Endothelial cell of umbilical vein (primary cell): ENCODE data around the gene IL17RD. TPM values are rescaled to one million over a fixed set of nuclear protein-coding genes. Genes with fewer than 3 reads are reported as not detected.

Experiments used
- BruUV-seq: library from RNA; stranded (reverse); fragments of 400-500 nt; replicated peaks from 2 replicates; lab custom pipeline; 2021; lab: Mats Ljungman, UMichigan
- CTCF ChIA-PET: fragments of 300-600, 350-600 bp; sonication (Branson Sonifier 250); formaldehyde crosslinking; loops from one replicate; lab custom pipeline; 2021; ENCODE audit warnings: antibody characterized with exemption, inconsistent platforms; lab: Charles Lee
- POLR2A ChIA-PET: fragments of 300-600, 350-600 bp; sonication (Branson Sonifier 250); formaldehyde crosslinking; loops from one replicate; lab custom pipeline; 2021; ENCODE audit warnings: antibody characterized with exemption, inconsistent platforms; lab: Charles Lee
- DNase-seq: peaks from one replicate; pipeline ENCODE4 v3.0.0-alpha.2; 2011; ENCODE audit warnings: low read depth, low spot score
- FAIRE-seq: peaks from 2 replicates; lab custom pipeline; 2011; peaks lifted over from hg19 to GRCh38; lab: Jason Lieb, UNC
- H2AFZ ChIP-seq: 2 replicates; pipeline ENCODE4 v1.6.0; 2012; ENCODE audit warnings: low read depth, low read length, control low read depth, inconsistent platforms
- H3K27ac ChIP-seq: 2 replicates; pipeline ENCODE4 v1.5.1; 2011; ENCODE audit warnings: low read depth, mild to moderate bottlenecking, control low read depth, low read length, moderate library complexity; ENCODE audit not compliant: insufficient read depth
- H3K27me3 ChIP-seq, 2 experiments: 2 replicates each; pipeline versions ENCODE4 v1.6.0 to v1.6.1; 2011; ENCODE audit warnings: low read length in 2 of 2, mixed read lengths in 1 of 2; ENCODE audit not compliant: control insufficient read depth in 2 of 2, insufficient read depth in 2 of 2
- H3K36me3 ChIP-seq, 2 experiments: 2 replicates in 1 of 2; 3 replicates in 1 of 2; pipeline ENCODE4 v1.5.1; 2011; ENCODE audit warnings: low read length in 2 of 2, mild to moderate bottlenecking in 1 of 2, moderate library complexity in 1 of 2; ENCODE audit not compliant: control insufficient read depth in 2 of 2, insufficient read depth in 2 of 2; ENCODE audit errors: extremely low read depth in 1 of 2
- H3K4me1 ChIP-seq: 3 replicates; pipeline ENCODE4 v1.5.1; 2011; ENCODE audit warnings: mild to moderate bottlenecking, low read length; ENCODE audit not compliant: control insufficient read depth, insufficient read depth; ENCODE audit errors: extremely low read depth
- H3K4me2 ChIP-seq: 2 replicates; pipeline ENCODE4 v1.6.1; 2011; ENCODE audit warnings: low read length, control low read depth, mixed read lengths; ENCODE audit not compliant: insufficient read depth
- H3K4me3 ChIP-seq, 3 experiments: fragments of 200-600 bp in 1 of 3; sonication (generic), shearing (Covaris generic) in 1 of 3; replicated peaks in 1 of 3; 2 replicates each; pipeline ENCODE4 v1.5.1; 2011 to 2016; ENCODE audit warnings: control low read depth in 3 of 3, low read length in 3 of 3, mild to moderate bottlenecking in 2 of 3, inconsistent platforms in 1 of 3, low read depth in 1 of 3, moderate library complexity in 1 of 3; ENCODE audit not compliant: insufficient read depth in 1 of 3
- H3K79me2 ChIP-seq: 2 replicates; pipeline ENCODE4 v1.6.0; 2012; ENCODE audit warnings: low read length, inconsistent platforms; ENCODE audit not compliant: control insufficient read depth, insufficient read depth
- H3K9ac ChIP-seq: replicated peaks from 2 replicates; pipeline ENCODE3; 2011; ENCODE audit warnings: low read length, control low read depth; ENCODE audit not compliant: insufficient read depth; ENCODE audit errors: extremely low read depth
- H3K9me1 ChIP-seq: replicated peaks from 3 replicates; pipeline ENCODE4 v1.6.0; 2011; ENCODE audit warnings: mild to moderate bottlenecking, low read length; ENCODE audit not compliant: control insufficient read depth, insufficient read depth; ENCODE audit errors: extremely low read depth
- H3K9me3 ChIP-seq: replicated peaks from 2 replicates; pipeline ENCODE4 v1.5.1; 2012; ENCODE audit warnings: low read length, inconsistent platforms; ENCODE audit not compliant: control insufficient read depth, insufficient read depth
- H4K20me1 ChIP-seq: replicated peaks from 2 replicates; pipeline ENCODE3; 2011; ENCODE audit warnings: mild to moderate bottlenecking, low read length; ENCODE audit not compliant: control insufficient read depth, insufficient read depth; ENCODE audit errors: extremely low read depth
- EZH2 ChIP-seq: IDR thresholded peaks from 2 replicates; pipeline ENCODE4 v1.6.1; 2012; ENCODE audit warnings: borderline replicate concordance, low read depth, mild to moderate bottlenecking, moderate library complexity, low read length, inconsistent platforms; ENCODE audit not compliant: severe bottlenecking
- FOS ChIP-seq: IDR thresholded peaks from 2 replicates; pipeline ENCODE4 v1.6.1; 2011; ENCODE audit warnings: mild to moderate bottlenecking, low read length, moderate library complexity, borderline replicate concordance; ENCODE audit not compliant: insufficient read depth
- GATA2 ChIP-seq: IDR thresholded peaks from 2 replicates; pipeline ENCODE4 v1.7.0; 2011; ENCODE audit warnings: low read depth, mild to moderate bottlenecking, moderate library complexity, mixed read lengths, low read length; ENCODE audit not compliant: insufficient read length, insufficient read depth
- JUN ChIP-seq: IDR thresholded peaks from 2 replicates; pipeline ENCODE4 v1.6.1; 2011; ENCODE audit warnings: borderline replicate concordance, low read depth; ENCODE audit not compliant: insufficient read length, insufficient read depth
- MYC ChIP-seq: IDR thresholded peaks from one replicate; pipeline ENCODE4 v1.6.1; 2011; ENCODE audit warnings: mild to moderate bottlenecking, low read depth, low read length
- POLR2A ChIP-seq: IDR thresholded peaks from 2 replicates; pipeline ENCODE4 v1.6.1; 2012; ENCODE audit warnings: low read depth, mild to moderate bottlenecking, control low read depth, low read length
- POLR2AphosphoS5 ChIP-seq: IDR thresholded peaks from 2 replicates; pipeline ENCODE4 v1.6.1; 2012; ENCODE audit warnings: low read depth, mild to moderate bottlenecking, control low read depth, low read length, moderate library complexity; ENCODE audit not compliant: insufficient read depth
- dilution Hi-C: fragments of 300-500 bp; cut with MboI; formaldehyde crosslinking; loops from one replicate; pipeline ENCODE4 v1.15.0; 2019; ENCODE audit warnings: low sequenced_read_pairs; ENCODE audit not compliant: extremely low pct_ligation_motif_present
- intact Hi-C: fragments of 100-400 bp; cut with micrococcal nuclease; formaldehyde crosslinking; loops from one replicate; pipeline ENCODE4 v1.10.0; 2022
- polyA plus RNA-seq, 4 experiments: library from polyadenylated mRNA; depleted of rRNA in 3 of 4; stranded (reverse) in 3 of 4; unstranded in 1 of 4; fragments of >200 nt; gene quantifications; 2 replicates each; pipeline versions ENCODE4 v1.2.1 to v1.2.3, GENCODE V29; 2011 to 2012; ENCODE audit warnings: missing spikeins in 1 of 4
- total RNA-seq: library from RNA; stranded (reverse); gene quantifications from 2 replicates; pipeline ENCODE4 v1.2.3, GENCODE V29; 2021
- TF ChIP-seq, protein P1 (sequence below): IDR thresholded peaks from 2 replicates; pipeline ENCODE4 v1.6.1; 2011; ENCODE audit not compliant: insufficient read depth, insufficient read length
- TF ChIP-seq, protein P2 (sequence below), 2 donors: IDR thresholded peaks; 1 replicate in 1 of 2; 2 replicates in 1 of 2; pipeline ENCODE4 v1.5.1; 2011; ENCODE audit warnings: low read length in 2 of 2, mild to moderate bottlenecking in 2 of 2, moderate library complexity in 2 of 2, control low read depth in 1 of 2, inconsistent platforms in 1 of 2, low read depth in 1 of 2; ENCODE audit not compliant: insufficient read depth in 1 of 2; ENCODE audit errors: extremely low read depth in 1 of 2

IL17RD gene
- total and polyA plus RNA-seq, 2 donors (not counting 3 experiments of a cell fraction or from before 2014, with no cell fraction given), result 0.36 to 0.93 TPM

DNA sequence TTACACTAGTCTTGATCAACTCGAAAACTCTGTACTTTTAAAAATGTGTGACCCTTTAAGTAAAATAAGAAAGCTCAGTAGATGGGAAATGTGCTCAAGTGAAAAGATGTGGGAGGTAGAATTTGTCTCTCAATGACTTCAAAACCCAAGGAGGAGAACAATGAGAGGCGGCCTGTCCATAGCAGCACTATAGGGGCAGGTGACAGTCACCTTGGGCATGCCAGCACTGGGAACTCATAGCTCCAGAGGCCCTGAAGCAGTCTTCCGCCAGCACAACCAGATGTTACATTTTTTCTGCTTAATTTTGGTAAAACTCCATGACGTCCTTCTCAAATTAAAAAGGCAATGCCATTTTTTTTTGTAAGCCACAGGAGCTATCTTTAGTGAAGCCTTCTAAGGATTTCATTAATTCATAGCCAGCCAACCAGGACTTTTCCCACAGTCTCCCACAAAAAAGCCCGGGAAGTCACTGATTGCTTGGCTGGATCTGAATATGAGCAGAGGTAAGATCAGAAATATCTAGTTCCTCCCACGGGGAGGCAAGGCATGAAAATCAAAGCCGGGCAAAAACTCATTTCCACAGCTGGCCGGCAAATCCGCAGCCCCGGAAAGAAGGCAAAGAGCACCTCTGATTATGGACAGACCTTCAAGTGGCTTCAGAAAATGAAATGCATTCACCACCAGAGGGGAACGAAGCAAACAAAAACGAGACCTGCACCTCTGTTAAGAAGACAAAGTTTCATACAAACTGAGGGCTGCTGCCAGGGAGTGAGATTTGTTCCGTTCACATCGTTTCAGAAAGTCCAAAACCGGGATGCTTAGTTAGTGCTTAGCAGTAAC is 10.5 kb downstream of the IL17RD start:
- no peaks in the 10 kb centered on the region for H3K79me2 ChIP-seq
- TF ChIP-seq, protein P1, sequence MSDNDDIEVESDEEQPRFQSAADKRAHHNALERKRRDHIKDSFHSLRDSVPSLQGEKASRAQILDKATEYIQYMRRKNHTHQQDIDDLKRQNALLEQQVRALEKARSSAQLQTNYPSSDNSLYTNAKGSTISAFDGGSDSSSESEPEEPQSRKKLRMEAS, result no peak
- TF ChIP-seq EZH2, result no peak
- TF ChIP-seq, protein P2, sequence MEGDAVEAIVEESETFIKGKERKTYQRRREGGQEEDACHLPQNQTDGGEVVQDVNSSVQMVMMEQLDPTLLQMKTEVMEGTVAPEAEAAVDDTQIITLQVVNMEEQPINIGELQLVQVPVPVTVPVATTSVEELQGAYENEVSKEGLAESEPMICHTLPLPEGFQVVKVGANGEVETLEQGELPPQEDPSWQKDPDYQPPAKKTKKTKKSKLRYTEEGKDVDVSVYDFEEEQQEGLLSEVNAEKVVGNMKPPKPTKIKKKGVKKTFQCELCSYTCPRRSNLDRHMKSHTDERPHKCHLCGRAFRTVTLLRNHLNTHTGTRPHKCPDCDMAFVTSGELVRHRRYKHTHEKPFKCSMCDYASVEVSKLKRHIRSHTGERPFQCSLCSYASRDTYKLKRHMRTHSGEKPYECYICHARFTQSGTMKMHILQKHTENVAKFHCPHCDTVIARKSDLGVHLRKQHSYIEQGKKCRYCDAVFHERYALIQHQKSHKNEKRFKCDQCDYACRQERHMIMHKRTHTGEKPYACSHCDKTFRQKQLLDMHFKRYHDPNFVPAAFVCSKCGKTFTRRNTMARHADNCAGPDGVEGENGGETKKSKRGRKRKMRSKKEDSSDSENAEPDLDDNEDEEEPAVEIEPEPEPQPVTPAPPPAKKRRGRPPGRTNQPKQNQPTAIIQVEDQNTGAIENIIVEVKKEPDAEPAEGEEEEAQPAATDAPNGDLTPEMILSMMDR (IDR thresholded peaks at IDR 0.05; ENCODE audit: extremely low read depth in 1 of 2, insufficient read depth in 1 of 2, low read depth in 1 of 2, low read length in 2 of 2), result no peak
- no peak for TF ChIP-seq JUN
- no peak for TF ChIP-seq FOS
- TF ChIP-seq POLR2A, result no peak
- TF ChIP-seq GATA2, result no peak
- no peak for TF ChIP-seq MYC
- TF ChIP-seq POLR2AphosphoS5, result no peak
- ChIA-PET CTCF (interaction anchor here (1.1 kb wide), 1 partner anchor 54 kb away, joined by 3 read pairs; no protein-coding TSS in a partner anchor), POLR2A (no interaction called here)
- no peak overlapping the region for H3K4me3 ChIP-seq
- no peak overlapping the region for H3K27ac ChIP-seq
- H2AFZ ChIP-seq, result no peak overlapping the region
- no peak overlapping the region for H3K9ac ChIP-seq
- peaks cover 24% of the 10 kb centered on the region for H3K4me1 ChIP-seq
- H4K20me1 ChIP-seq, result no peaks in the 10 kb centered on the region
- DNase-seq (no peak), FAIRE-seq (no peak)
- no peaks in the 10 kb centered on the region for H3K9me1 ChIP-seq
- H3K36me3 ChIP-seq, result no peaks in the 10 kb centered on the region
- H3K27me3 ChIP-seq, result peaks cover 46 to 54% of the 10 kb centered on the region in 2 experiments
- no peak overlapping the region for H3K4me2 ChIP-seq
- no peaks in the 10 kb centered on the region for H3K9me3 ChIP-seq
- BruUV-seq, result no TSS peak
- dilution Hi-C loops (no loop called here), intact Hi-C loops (loop anchor here (10.0 kb wide), 1 partner anchor 160 kb away; no protein-coding TSS in a partner anchor)
